ENCODE measurements around the gene CDADC1. TPM values are rescaled to one million over a fixed set of nuclear protein-coding genes. Genes with fewer than 3 reads are reported as not detected.

Gene CDADC1
- total RNA-seq, 5 donors from 2014 or later (not counting 1 experiment from before 2014, with no cell fraction given): 8.6 to 16.1 (median 12.5) TPM

GRCh38 chr13:49300276-49300675 is 52.6 kb downstream of the CDADC1 start:
- POLR2A ChIA-PET: no interaction called here
- no peak overlapping the region for H3K27ac Mint-ChIP-seq

GRCh38 chr13:49300739-49301589 is 53.2 kb downstream of the CDADC1 start:
- CTCF ChIA-PET: interaction anchor here (0.5 to 1.6 kb wide), 8 partner anchors 36 to 526 kb away, joined by 3 to 7 read pairs (median 4); no protein-coding TSS in a partner anchor
- peak overlapping the region; percentile 25 to 35 for H3K4me3 ChIP-seq (ENCODE audit: control insufficient read depth in 1 of 2, extremely low read depth in 1 of 2, low read length in 1 of 2)
- H3K9me3 ChIP-seq: no peaks in the 10 kb centered on the region
- H3K27me3 ChIP-seq (replicated peaks in 1 of 2; ENCODE audit: control insufficient read depth in 2 of 2, extremely low read depth in 1 of 2, insufficient read depth in 2 of 2, low read length in 1 of 2): no peaks in the 10 kb centered on the region
- Mint-ChIP-seq H3K4me1 (peaks cover 10 to 18% (median 16%) of the 10 kb centered on the region in 3 donors), H3K9me3 (no peaks in the 10 kb centered on the region), H3K36me3 (no peaks in the 10 kb centered on the region), H3K27me3 (no peaks in the 10 kb centered on the region), H3K27ac (peak overlapping the region; percentile 62 to 91), H3K4me3 (peak overlapping the region; percentile 76 to 78 (median 76))
- peak; percentile 91 to 97 (median 94) for ATAC-seq (replicated peaks in 1 of 4)
- peak; percentile 29 to 83 (median 51) for DNase-seq
- no peaks in the 10 kb centered on the region for H3K36me3 ChIP-seq (ENCODE audit: control insufficient read depth in 2 of 2, extremely low read depth in 1 of 2, insufficient read depth in 1 of 2, low read length in 1 of 2)
- H3K4me1 ChIP-seq (ENCODE audit: control insufficient read depth in 1 of 2, extremely low read depth in 1 of 2, insufficient read depth in 2 of 2, low read length in 2 of 2): peaks cover 0 to 11% of the 10 kb centered on the region in 2 experiments
- POLR2A ChIA-PET: no interaction called here
- no peak overlapping the region for H3K27ac ChIP-seq (ENCODE audit: low read length)
- WGBS (ENCODE audit: insufficient coverage): 59% methylated on average over 17 of the region's 20 CpGs

More at GRCh38 chr13:49300276-49300675, 52.6 kb downstream of the CDADC1 start:
- Histone ChIP-seq H3K9me3 (no peaks in the 10 kb centered on the region), H3K4me1 (ENCODE audit: control insufficient read depth in 1 of 2, extremely low read depth in 1 of 2, insufficient read depth in 2 of 2, low read length in 2 of 2) (peaks cover 0 to 11% of the 10 kb centered on the region in 2 experiments), H3K36me3 (ENCODE audit: control insufficient read depth in 2 of 2, extremely low read depth in 1 of 2, insufficient read depth in 1 of 2, low read length in 1 of 2) (peaks cover 0 to under 1% of the 10 kb centered on the region in 2 donors), H3K27ac (ENCODE audit: low read length) (no peak overlapping the region), H3K4me3 (ENCODE audit: control insufficient read depth in 1 of 2, extremely low read depth in 1 of 2, low read length in 1 of 2) (no peak overlapping the region), H3K27me3 (replicated peaks in 1 of 2; ENCODE audit: control insufficient read depth in 2 of 2, extremely low read depth in 1 of 2, insufficient read depth in 2 of 2, low read length in 1 of 2) (no peaks in the 10 kb centered on the region)
- H3K36me3 Mint-ChIP-seq: peaks cover 4% of the 10 kb centered on the region
- CTCF ChIA-PET: interaction anchor here (0.5 to 1.6 kb wide), 6 partner anchors 36 to 1652 kb away, joined by 3 to 7 read pairs (median 4); no protein-coding TSS in a partner anchor
- no peak for ATAC-seq (replicated peaks in 1 of 4)
- H3K9me3 Mint-ChIP-seq: no peaks in the 10 kb centered on the region
- H3K4me1 Mint-ChIP-seq: peaks cover 10 to 18% (median 16%) of the 10 kb centered on the region in 3 donors
- no peak for DNase-seq
- no peaks in the 10 kb centered on the region for H3K27me3 Mint-ChIP-seq
- WGBS (ENCODE audit: insufficient coverage): 53% methylated on average over 2 of the region's 5 CpGs
- H3K4me3 Mint-ChIP-seq: no peak overlapping the region

GRCh38 chr13:49302222-49302621 is 54.5 kb downstream of the CDADC1 start:
- Mint-ChIP-seq H3K27ac (no peak overlapping the region), H3K4me3 (peak overlapping the region in 1 of 3 donors; percentile 76), H3K4me1 (peaks cover 10 to 18% (median 16%) of the 10 kb centered on the region in 3 donors), H3K9me3 (no peaks in the 10 kb centered on the region), H3K27me3 (no peaks in the 10 kb centered on the region), H3K36me3 (no peaks in the 10 kb centered on the region)
- H3K27ac ChIP-seq (ENCODE audit: low read length): no peak overlapping the region
- ChIA-PET CTCF (interaction anchor here (0.5 to 1.0 kb wide), 4 partner anchors 135 to 1395 kb away, joined by 3 to 6 read pairs (median 4); no protein-coding TSS in a partner anchor), POLR2A (no interaction called here)
- H3K4me3 ChIP-seq (ENCODE audit: control insufficient read depth in 1 of 2, extremely low read depth in 1 of 2, low read length in 1 of 2): no peak overlapping the region
- no peaks in the 10 kb centered on the region for H3K36me3 ChIP-seq (ENCODE audit: control insufficient read depth in 2 of 2, extremely low read depth in 1 of 2, insufficient read depth in 1 of 2, low read length in 1 of 2)
- ATAC-seq (replicated peaks in 1 of 4) (no peak), DNase-seq (no peak)
- peaks cover 0 to 11% of the 10 kb centered on the region in 2 experiments for H3K4me1 ChIP-seq (ENCODE audit: control insufficient read depth in 1 of 2, extremely low read depth in 1 of 2, insufficient read depth in 2 of 2, low read length in 2 of 2)
- H3K27me3 ChIP-seq (replicated peaks in 1 of 2; ENCODE audit: control insufficient read depth in 2 of 2, extremely low read depth in 1 of 2, insufficient read depth in 2 of 2, low read length in 1 of 2): no peaks in the 10 kb centered on the region
- H3K9me3 ChIP-seq: no peaks in the 10 kb centered on the region
- 93% methylated on average over 7 of the region's 7 CpGs for WGBS (ENCODE audit: insufficient coverage)

DNA sequence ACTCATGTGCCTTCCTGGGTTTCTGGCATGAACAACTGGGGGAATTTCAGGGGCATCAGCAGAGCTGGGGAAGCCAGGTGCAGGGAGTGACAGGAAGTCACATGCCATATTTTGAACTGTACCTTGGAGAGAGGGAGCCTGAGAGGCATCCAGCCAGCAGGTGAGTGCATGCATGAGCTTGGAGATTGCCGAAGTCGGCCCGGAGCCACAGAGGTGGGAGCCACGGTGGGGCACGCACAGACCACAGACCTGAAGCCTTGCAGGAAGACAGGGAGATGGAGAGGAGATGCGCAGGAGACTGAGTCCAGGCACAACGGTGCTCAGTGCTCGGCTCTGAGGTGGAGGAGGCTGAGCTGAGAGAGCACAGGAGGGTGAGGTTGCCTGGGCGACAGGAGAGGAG is 55.1 kb downstream of the CDADC1 start:
- Mint-ChIP-seq H3K36me3 (no peaks in the 10 kb centered on the region), H3K27ac (peak overlapping the region in 1 of 2 donors; percentile 16), H3K27me3 (no peaks in the 10 kb centered on the region), H3K4me1 (peaks cover 10 to 18% (median 16%) of the 10 kb centered on the region in 3 donors), H3K4me3 (no peak overlapping the region), H3K9me3 (no peaks in the 10 kb centered on the region)
- 95% methylated on average over 7 of the region's 9 CpGs for WGBS (ENCODE audit: insufficient coverage)
- H3K9me3 ChIP-seq: no peaks in the 10 kb centered on the region
- ChIA-PET POLR2A (no interaction called here), CTCF (interaction anchor here (0.5 to 1.0 kb wide), 2 partner anchors 134 to 1396 kb away, joined by 3 to 6 read pairs; no protein-coding TSS in a partner anchor)
- ATAC-seq (replicated peaks in 1 of 4): no peak
- H3K4me1 ChIP-seq (ENCODE audit: control insufficient read depth in 1 of 2, extremely low read depth in 1 of 2, insufficient read depth in 2 of 2, low read length in 2 of 2): peaks cover 0 to 11% of the 10 kb centered on the region in 2 experiments
- no peak overlapping the region for H3K4me3 ChIP-seq (ENCODE audit: control insufficient read depth in 1 of 2, extremely low read depth in 1 of 2, low read length in 1 of 2)
- H3K27me3 ChIP-seq (replicated peaks in 1 of 2; ENCODE audit: control insufficient read depth in 2 of 2, extremely low read depth in 1 of 2, insufficient read depth in 2 of 2, low read length in 1 of 2): no peaks in the 10 kb centered on the region
- DNase-seq: no peak
- H3K36me3 ChIP-seq (ENCODE audit: control insufficient read depth in 2 of 2, extremely low read depth in 1 of 2, insufficient read depth in 1 of 2, low read length in 1 of 2): no peaks in the 10 kb centered on the region
- no peak overlapping the region for H3K27ac ChIP-seq (ENCODE audit: low read length)

GRCh38 chr13:49303533-49304252 is 56.0 kb downstream of the CDADC1 start:
- CTCF ChIA-PET: no interaction called here
- Mint-ChIP-seq H3K9me3 (no peaks in the 10 kb centered on the region), H3K27ac (no peak overlapping the region), H3K36me3 (no peaks in the 10 kb centered on the region), H3K27me3 (no peaks in the 10 kb centered on the region), H3K4me3 (no peak overlapping the region), H3K4me1 (peaks cover 10 to 18% (median 16%) of the 10 kb centered on the region in 3 donors)
- POLR2A ChIA-PET: no interaction called here
- WGBS (ENCODE audit: insufficient coverage): 70% methylated on average over 10 of the region's 11 CpGs
- DNase-seq: no peak
- H3K27ac ChIP-seq (ENCODE audit: low read length): no peak overlapping the region
- H3K36me3 ChIP-seq (ENCODE audit: control insufficient read depth in 2 of 2, extremely low read depth in 1 of 2, insufficient read depth in 1 of 2, low read length in 1 of 2): no peaks in the 10 kb centered on the region
- no peaks in the 10 kb centered on the region for H3K9me3 ChIP-seq
- H3K4me3 ChIP-seq (ENCODE audit: control insufficient read depth in 1 of 2, extremely low read depth in 1 of 2, low read length in 1 of 2): no peak overlapping the region
- ATAC-seq (replicated peaks in 1 of 4): no peak
- no peaks in the 10 kb centered on the region for H3K27me3 ChIP-seq (replicated peaks in 1 of 2; ENCODE audit: control insufficient read depth in 2 of 2, extremely low read depth in 1 of 2, insufficient read depth in 2 of 2, low read length in 1 of 2)
- peaks cover 0 to 11% of the 10 kb centered on the region in 2 experiments for H3K4me1 ChIP-seq (ENCODE audit: control insufficient read depth in 1 of 2, extremely low read depth in 1 of 2, insufficient read depth in 2 of 2, low read length in 2 of 2)

- no peaks in the 10 kb centered on the region for H3K9me3 Mint-ChIP-seq
- Histone ChIP-seq H3K27me3 (replicated peaks in 1 of 2; ENCODE audit: control insufficient read depth in 2 of 2, extremely low read depth in 1 of 2, insufficient read depth in 2 of 2, low read length in 1 of 2) (no peaks in the 10 kb centered on the region), H3K27ac (ENCODE audit: low read length) (no peak overlapping the region), H3K4me3 (ENCODE audit: control insufficient read depth in 1 of 2, extremely low read depth in 1 of 2, low read length in 1 of 2) (no peak overlapping the region), H3K4me1 (ENCODE audit: control insufficient read depth in 1 of 2, extremely low read depth in 1 of 2, insufficient read depth in 2 of 2, low read length in 2 of 2) (peaks cover 0 to 11% of the 10 kb centered on the region in 2 experiments), H3K9me3 (no peaks in the 10 kb centered on the region), H3K36me3 (ENCODE audit: control insufficient read depth in 2 of 2, extremely low read depth in 1 of 2, insufficient read depth in 1 of 2, low read length in 1 of 2) (no peaks in the 10 kb centered on the region)
- no peak overlapping the region for H3K4me3 Mint-ChIP-seq
- no peak overlapping the region for H3K27ac Mint-ChIP-seq
- ChIA-PET CTCF (no interaction called here), POLR2A (no interaction called here)
- DNase-seq: no peak
- peaks cover 10 to 18% (median 16%) of the 10 kb centered on the region in 3 donors for H3K4me1 Mint-ChIP-seq
- 95% methylated on average over 9 of the region's 12 CpGs for WGBS (ENCODE audit: insufficient coverage)
- no peaks in the 10 kb centered on the region for H3K27me3 Mint-ChIP-seq
- ATAC-seq (replicated peaks in 1 of 4): no peak
- no peaks in the 10 kb centered on the region for H3K36me3 Mint-ChIP-seq
Observed at GRCh38 chr13:49304356-49304755, 56.6 kb downstream of the CDADC1 start.
